ENCODE measurements around the gene WDR37. TPM values are rescaled to one million over a fixed set of nuclear protein-coding genes. Genes with fewer than 3 reads are reported as not detected.

WDR37 gene
- polyA plus RNA-seq, 1 experiment, result 16.0 TPM

- no peak for TF ChIP-seq CTCF (IDR thresholded peaks at IDR 0.05; ENCODE audit: low read depth, low read length)
- Histone ChIP-seq H3K27ac (ENCODE audit: low read depth, low read length) (no peak overlapping the region), H3K9me3 (ENCODE audit: control insufficient read depth, insufficient read depth, low read length) (no peaks in the 10 kb centered on the region; the same call in 1 of the 2 replicates), H3K4me3 (ENCODE audit: low read depth, low read length) (no peak overlapping the region), H3K27me3 (ENCODE audit: control insufficient read depth, insufficient read depth, low read length) (no peaks in the 10 kb centered on the region)
- DNase-seq (ENCODE audit: low read depth, low spot score), result no peak
- CTCF ChIA-PET, result no interaction called here
- POLR2A ChIA-PET, result no interaction called here
Observed at GRCh38 chr10:1020958-1021357, 35.2 kb upstream of the WDR37 start.

GRCh38 chr10:1022413-1022812 lies 33.8 kb upstream of the WDR37 start:
- H3K4me3 ChIP-seq (ENCODE audit: low read depth, low read length), result no peak overlapping the region
- TF ChIP-seq CTCF (IDR thresholded peaks at IDR 0.05; ENCODE audit: low read depth, low read length), result no peak
- ChIA-PET POLR2A (no interaction called here), CTCF (no interaction called here)
- H3K27me3 ChIP-seq (ENCODE audit: control insufficient read depth, insufficient read depth, low read length), result no peaks in the 10 kb centered on the region
- H3K27ac ChIP-seq (ENCODE audit: low read depth, low read length), result no peak overlapping the region
- DNase-seq (ENCODE audit: low read depth, low spot score), result no peak
- H3K9me3 ChIP-seq (ENCODE audit: control insufficient read depth, insufficient read depth, low read length), result no peaks in the 10 kb centered on the region; the same call in 1 of the 2 replicates

GRCh38 chr10:1024103-1024502 lies 32.1 kb upstream of the WDR37 start:
- H3K27ac ChIP-seq (ENCODE audit: low read depth, low read length), result no peak overlapping the region
- ChIA-PET POLR2A (no interaction called here), CTCF (no interaction called here)
- no peak for DNase-seq (ENCODE audit: low read depth, low spot score)
- H3K27me3 ChIP-seq (ENCODE audit: control insufficient read depth, insufficient read depth, low read length), result no peaks in the 10 kb centered on the region
- TF ChIP-seq CTCF (IDR thresholded peaks at IDR 0.05; ENCODE audit: low read depth, low read length), result no peak
- no peak overlapping the region for H3K4me3 ChIP-seq (ENCODE audit: low read depth, low read length)
- no peaks in the 10 kb centered on the region; the same call in 1 of the 2 replicates for H3K9me3 ChIP-seq (ENCODE audit: control insufficient read depth, insufficient read depth, low read length)

GRCh38 chr10:1025683-1026082 lies 30.5 kb upstream of the WDR37 start, which contains the start of gene IDI2:
Gene IDI2, minus strand, starts transcription at chr10:1025859. Its CDS starts 1,136 bp downstream, at chr10:1024723.
- no peak within 1 kb of the TSS for H3K4me3 ChIP-seq (ENCODE audit: low read depth, low read length)
- CTCF ChIA-PET, result no interaction called here
- DNase-seq (ENCODE audit: low read depth, low spot score), result no peak
- H3K9me3 ChIP-seq (ENCODE audit: control insufficient read depth, insufficient read depth, low read length), result no peaks in the 10 kb centered on the region; the same call in 1 of the 2 replicates
- no peak within 1 kb of the TSS for H3K27ac ChIP-seq (ENCODE audit: low read depth, low read length)
- TF ChIP-seq CTCF (IDR thresholded peaks at IDR 0.05; ENCODE audit: low read depth, low read length), result no peak
- POLR2A ChIA-PET, result no interaction called here
- H3K27me3 ChIP-seq (ENCODE audit: control insufficient read depth, insufficient read depth, low read length), result no peaks in the 10 kb centered on the region

GRCh38 chr10:1026578-1026977 lies 29.6 kb upstream of the WDR37 start:
- no peak for DNase-seq (ENCODE audit: low read depth, low spot score)
- Histone ChIP-seq H3K4me3 (ENCODE audit: low read depth, low read length) (no peak overlapping the region), H3K9me3 (ENCODE audit: control insufficient read depth, insufficient read depth, low read length) (no peaks in the 10 kb centered on the region; the same call in 1 of the 2 replicates), H3K27ac (ENCODE audit: low read depth, low read length) (no peak overlapping the region), H3K27me3 (ENCODE audit: control insufficient read depth, insufficient read depth, low read length) (no peaks in the 10 kb centered on the region)
- CTCF ChIA-PET, result no interaction called here
- no peak for TF ChIP-seq CTCF (IDR thresholded peaks at IDR 0.05; ENCODE audit: low read depth, low read length)
- POLR2A ChIA-PET, result no interaction called here
